Mammary epithelial cell (primary cell): ENCODE results near the gene RNASE11.

Experiments
- EZH2 ChIP-seq: IDR thresholded peaks from 2 replicates; pipeline ENCODE4 v1.6.1; 2012; ENCODE audit warnings: low read length, inconsistent platforms, borderline replicate concordance
- TF ChIP-seq, protein P1 (sequence below), 2 donors: IDR thresholded peaks in 1 of 2; conservative IDR thresholded peaks in 1 of 2; 2 replicates each; pipeline ENCODE4 v1.5.1; 2011 to 2012; ENCODE audit warnings: inconsistent platforms in 2 of 2, low read length in 2 of 2, mild to moderate bottlenecking in 2 of 2, control low read depth in 1 of 2, low read depth in 1 of 2; ENCODE audit not compliant: insufficient read depth in 1 of 2; ENCODE audit errors: extremely low read depth in 1 of 2

- TF ChIP-seq, protein P1, sequence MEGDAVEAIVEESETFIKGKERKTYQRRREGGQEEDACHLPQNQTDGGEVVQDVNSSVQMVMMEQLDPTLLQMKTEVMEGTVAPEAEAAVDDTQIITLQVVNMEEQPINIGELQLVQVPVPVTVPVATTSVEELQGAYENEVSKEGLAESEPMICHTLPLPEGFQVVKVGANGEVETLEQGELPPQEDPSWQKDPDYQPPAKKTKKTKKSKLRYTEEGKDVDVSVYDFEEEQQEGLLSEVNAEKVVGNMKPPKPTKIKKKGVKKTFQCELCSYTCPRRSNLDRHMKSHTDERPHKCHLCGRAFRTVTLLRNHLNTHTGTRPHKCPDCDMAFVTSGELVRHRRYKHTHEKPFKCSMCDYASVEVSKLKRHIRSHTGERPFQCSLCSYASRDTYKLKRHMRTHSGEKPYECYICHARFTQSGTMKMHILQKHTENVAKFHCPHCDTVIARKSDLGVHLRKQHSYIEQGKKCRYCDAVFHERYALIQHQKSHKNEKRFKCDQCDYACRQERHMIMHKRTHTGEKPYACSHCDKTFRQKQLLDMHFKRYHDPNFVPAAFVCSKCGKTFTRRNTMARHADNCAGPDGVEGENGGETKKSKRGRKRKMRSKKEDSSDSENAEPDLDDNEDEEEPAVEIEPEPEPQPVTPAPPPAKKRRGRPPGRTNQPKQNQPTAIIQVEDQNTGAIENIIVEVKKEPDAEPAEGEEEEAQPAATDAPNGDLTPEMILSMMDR (conservative IDR thresholded peaks at IDR 0.05 in 1 of 2, IDR thresholded peaks at IDR 0.05 in 1 of 2; ENCODE audit: extremely low read depth in 1 of 2, insufficient read depth in 1 of 2, low read depth in 1 of 2, low read length in 2 of 2), result peak; percentile 77
- no peak for TF ChIP-seq EZH2
These were observed 18.5 kb upstream of the RNASE11 start for GRCh38 chr14:20606190-20606901.
